Activated naive CD4-positive, alpha-beta T cell treated with anti-CD3 and anti-CD28 coated beads, Interleukin-2, amount 50 U/mL, for 72 hours (primary cell): ENCODE data around the gene TLCD2. TPM values are rescaled to one million over a fixed set of nuclear protein-coding genes. Genes with fewer than 3 reads are reported as not detected.
"Not testable (repeated sequence)": the region's sequence is repeated elsewhere in the genome, so short reads cannot be mapped to it uniquely, and the experiment has no call there.

Source experiments
- ATAC-seq, 2 donors: fragments of 150-1000 bp; cut with Tn5 transposase; 2 replicates each; pipeline ENCODE4 v1.10.0; 2021; ENCODE audit warnings: mild to moderate bottlenecking in 2 of 2, moderate library complexity in 2 of 2
- DNase-seq, 2 donors: peaks; one replicate each; pipeline ENCODE4 v3.0.0; 2021 to 2022; ENCODE audit warnings: low spot score in 2 of 2
- H3K27ac Mint-ChIP-seq, 2 donors: one replicate each; pipeline ENCODE4 v1.8.0; 2022; ENCODE audit warnings: mild to moderate bottlenecking in 2 of 2, mixed read lengths in 2 of 2
- H3K36me3 Mint-ChIP-seq, 2 donors: one replicate each; pipeline ENCODE4 v1.8.0; 2022; ENCODE audit warnings: mixed read lengths in 2 of 2
- H3K9me3 Mint-ChIP-seq, 2 donors: one replicate each; pipeline ENCODE4 v1.8.0; 2022; ENCODE audit warnings: mixed read lengths in 2 of 2
- total RNA-seq, 2 donors: library from RNA; stranded (reverse); gene quantifications; one replicate each; pipeline ENCODE4 v1.2.3, GENCODE V29; 2022

Gene TLCD2
- total RNA-seq, 2 donors from 2014 or later: 0.10 to 0.25 TPM

DNA sequence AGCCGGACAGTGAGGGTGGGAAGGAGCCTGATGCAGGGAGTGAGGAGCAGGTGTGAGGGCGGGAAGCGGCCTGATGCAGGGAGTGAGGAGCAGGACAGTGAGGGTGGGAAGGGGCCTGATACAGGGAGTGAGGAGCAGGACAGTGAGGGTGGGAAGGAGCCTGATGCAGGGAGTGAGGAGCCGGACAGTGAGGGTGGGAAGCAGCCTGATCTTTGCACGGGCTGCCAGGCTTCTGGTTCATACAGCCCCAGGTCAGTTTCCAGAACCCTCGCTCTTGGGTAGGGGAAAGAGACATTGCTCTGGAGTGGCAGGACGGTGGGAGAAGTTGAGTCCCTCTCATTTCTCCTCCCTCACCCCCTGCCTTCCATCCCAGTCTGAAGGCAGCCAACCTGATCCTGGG is 31.7 kb upstream of the TLCD2 start:
- not testable (repeated sequence) for H3K27ac Mint-ChIP-seq, H3K36me3 Mint-ChIP-seq, H3K9me3 Mint-ChIP-seq, ATAC-seq, DNase-seq

DNA sequence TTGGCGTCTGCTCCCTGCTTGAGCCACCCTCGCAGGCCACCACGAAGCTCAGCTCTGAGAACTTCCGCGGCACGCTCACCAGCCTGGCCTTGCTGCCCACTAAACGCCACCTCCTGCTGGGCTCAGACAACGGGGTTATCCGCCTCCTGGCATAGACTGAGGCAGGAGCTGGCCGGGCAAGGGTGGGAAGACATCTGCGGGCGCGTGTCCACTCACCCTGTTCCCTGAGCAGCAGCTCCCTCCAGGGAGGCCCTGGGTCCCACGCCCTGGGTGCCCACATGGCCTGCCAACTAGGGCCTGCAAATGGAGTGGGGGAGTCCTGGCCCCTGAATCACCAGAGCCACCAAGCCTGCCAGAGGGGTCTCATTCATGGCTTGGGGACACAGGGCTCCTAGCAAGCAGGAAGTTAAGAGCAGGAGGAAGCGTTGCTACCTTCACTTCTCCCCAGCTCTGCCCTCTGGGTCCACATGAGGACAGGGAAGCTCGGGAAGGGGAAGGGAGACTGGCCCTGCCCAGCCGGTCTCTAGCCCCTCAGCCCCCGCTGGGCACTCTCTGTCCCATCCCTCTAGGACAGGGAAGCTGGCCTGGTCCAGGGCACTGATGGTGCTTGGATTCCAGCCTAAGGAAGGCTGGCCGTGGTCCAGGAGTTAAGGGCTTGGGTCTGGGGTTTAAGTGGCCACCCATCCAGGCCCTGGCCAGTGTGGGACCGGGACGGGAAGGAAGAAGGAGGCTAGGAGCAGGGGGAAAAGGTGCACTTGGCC is 27.5 kb upstream of the TLCD2 start:
- Mint-ChIP-seq H3K27ac (peak overlapping the region in 1 of 2 donors; percentile 91), H3K36me3 (no peaks in the 10 kb centered on the region), H3K9me3 (no peaks in the 10 kb centered on the region)
- ATAC-seq (no peak), DNase-seq (no peak)

DNA sequence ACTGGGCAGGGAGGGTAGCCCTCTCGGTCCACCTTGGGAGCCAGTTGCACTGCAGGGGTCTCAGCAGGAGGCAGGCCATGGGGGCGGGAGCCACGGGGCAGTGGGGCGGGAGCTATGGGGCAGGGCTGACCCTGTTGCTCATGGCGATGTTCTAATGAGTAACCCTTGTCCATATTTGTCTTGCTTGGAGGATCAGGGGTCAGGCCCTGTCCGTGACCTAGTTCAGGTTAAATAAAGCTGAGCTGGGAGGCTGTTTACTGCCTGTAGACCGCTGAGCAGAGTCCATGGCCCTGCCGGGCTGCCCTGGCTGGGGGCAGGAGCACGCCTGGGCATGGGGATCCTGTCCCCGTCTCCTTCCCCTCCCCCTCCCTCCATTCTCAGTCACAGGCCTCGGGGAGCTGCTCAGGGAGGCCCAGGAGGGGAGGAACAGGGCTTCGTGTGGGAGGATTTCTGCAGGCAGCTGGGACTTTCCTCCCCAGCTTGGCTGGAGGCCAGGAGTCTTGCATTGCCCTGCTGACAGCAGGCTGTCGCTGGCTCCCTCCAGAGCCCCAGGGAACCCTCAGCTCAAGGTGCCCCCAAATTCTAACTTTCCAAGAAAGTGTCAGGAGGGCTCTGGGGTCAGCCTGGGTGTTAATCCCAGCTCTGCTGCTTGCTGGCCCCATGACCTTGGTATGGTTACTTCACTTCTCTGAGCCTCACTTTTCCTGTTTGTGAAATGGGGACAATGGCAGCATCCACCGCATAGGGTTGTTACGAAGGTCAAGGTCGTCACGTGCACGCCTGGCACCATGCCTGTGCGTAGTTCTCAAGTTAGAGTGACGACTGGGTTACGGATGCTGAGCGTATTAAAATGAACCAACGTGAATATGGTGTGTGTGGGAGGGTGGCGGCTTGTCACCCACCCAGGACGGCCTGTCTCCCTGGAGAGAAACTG is 26.4 kb upstream of the TLCD2 start:
- Mint-ChIP-seq H3K36me3 (no peaks in the 10 kb centered on the region), H3K27ac (peak overlapping the region in 1 of 2 donors; percentile 75), H3K9me3 (no peaks in the 10 kb centered on the region)
- ATAC-seq (peak; percentile 44 to 79), DNase-seq (peak in 1 of 2 donors; percentile 53)

DNA sequence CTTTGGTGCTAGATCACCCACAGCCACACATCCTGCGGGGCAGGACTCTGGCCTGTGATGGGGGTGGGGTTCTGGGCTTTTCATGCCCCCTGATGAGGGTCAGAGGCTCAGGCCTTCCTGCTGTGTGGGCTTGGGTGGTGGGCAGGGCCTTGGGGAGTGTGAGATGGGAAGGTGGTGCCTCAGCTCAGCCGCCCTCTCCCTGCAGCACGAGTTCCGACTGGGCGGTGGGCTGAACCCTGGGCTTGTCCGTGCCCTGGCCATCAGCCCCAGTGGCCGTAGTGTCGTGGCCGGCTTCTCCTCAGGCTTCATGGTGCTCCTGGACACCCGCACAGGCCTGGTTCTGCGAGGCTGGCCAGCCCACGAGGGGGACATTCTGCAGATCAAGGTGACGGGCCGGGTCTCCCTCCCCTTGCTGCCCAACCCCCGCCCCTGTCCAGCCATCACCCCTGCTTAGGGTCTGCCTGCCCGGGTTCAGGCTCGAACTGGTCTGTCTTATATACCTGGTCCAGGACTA is 25.7 kb upstream of the TLCD2 start:
- no peaks in the 10 kb centered on the region for H3K9me3 Mint-ChIP-seq
- no peak for ATAC-seq
- no peak for DNase-seq
- H3K27ac Mint-ChIP-seq: no peak overlapping the region
- H3K36me3 Mint-ChIP-seq: no peaks in the 10 kb centered on the region

DNA sequence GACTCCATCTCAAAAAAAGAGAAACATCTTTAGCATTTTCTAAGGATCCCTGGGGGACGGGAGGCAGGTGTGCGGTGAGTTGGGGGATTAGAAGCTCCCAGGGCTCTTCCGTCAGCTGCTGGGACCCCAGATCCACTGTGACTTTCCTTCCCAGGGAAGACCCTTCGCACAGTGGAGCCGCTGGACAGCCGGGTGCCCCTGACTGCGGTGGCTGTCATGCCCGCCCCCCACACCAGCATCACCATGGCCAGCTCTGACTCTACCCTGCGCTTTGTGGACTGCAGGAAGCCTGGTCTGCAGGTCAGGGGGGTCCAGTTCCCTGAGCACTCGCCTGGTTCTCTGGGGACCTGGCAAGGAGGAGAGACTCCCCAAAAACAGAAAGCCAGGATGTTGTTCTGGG is 25.2 kb upstream of the TLCD2 start:
- no peak overlapping the region for H3K27ac Mint-ChIP-seq

DNA sequence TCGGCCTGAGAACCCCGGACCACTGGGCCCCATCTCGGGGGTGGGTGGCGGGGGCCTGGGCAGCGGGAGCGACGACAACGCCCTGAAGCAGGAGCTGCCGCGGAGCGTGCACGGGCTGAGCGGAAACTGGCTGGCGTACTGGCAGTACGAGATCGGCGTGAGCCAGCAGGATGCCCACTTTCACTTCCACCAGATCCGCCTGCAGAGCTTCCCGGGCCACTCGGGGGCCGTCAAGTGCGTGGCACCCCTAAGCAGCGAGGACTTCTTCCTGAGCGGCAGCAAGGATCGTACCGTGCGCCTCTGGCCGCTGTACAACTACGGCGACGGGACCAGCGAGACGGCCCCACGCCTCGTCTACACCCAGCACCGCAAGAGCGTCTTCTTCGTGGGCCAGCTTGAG is 23.6 kb upstream of the TLCD2 start:
- H3K36me3 Mint-ChIP-seq: no peaks in the 10 kb centered on the region
- DNase-seq (no peak), ATAC-seq (no peak)
- no peaks in the 10 kb centered on the region for H3K9me3 Mint-ChIP-seq
- H3K27ac Mint-ChIP-seq: peak overlapping the region in 1 of 2 donors; percentile 38

More for the DNA sequence above, 25.2 kb upstream of the TLCD2 start:
- DNase-seq (no peak), ATAC-seq (no peak)
- Mint-ChIP-seq H3K9me3 (no peaks in the 10 kb centered on the region), H3K36me3 (no peaks in the 10 kb centered on the region)

DNA sequence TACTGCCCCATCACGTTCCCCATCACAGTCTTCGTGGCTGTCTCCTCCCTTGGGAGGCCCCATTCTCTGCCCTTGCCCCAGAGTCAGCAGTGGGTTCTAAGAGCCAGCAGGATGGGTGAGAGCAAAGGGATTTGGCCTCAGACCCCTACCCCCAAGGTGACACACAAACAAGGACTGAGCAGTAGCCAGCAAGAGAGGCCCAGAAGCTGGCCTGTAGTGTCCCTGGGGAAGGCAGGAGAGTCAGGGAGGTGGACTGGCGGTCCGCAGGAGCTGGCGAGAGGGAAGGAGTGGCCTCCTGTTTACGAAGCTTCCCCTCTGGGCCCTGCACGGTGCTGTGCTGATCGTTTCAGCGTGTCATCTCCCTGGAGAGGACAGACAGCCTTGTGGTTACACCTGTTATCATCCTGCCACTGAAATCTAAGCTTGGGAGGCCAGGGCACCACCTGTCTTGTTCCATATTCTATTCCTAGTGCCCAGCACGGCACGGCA is 22.7 kb upstream of the TLCD2 start:
- ATAC-seq (no peak), DNase-seq (no peak)
- Mint-ChIP-seq H3K36me3 (no peaks in the 10 kb centered on the region), H3K9me3 (no peaks in the 10 kb centered on the region), H3K27ac (no peak overlapping the region)

DNA sequence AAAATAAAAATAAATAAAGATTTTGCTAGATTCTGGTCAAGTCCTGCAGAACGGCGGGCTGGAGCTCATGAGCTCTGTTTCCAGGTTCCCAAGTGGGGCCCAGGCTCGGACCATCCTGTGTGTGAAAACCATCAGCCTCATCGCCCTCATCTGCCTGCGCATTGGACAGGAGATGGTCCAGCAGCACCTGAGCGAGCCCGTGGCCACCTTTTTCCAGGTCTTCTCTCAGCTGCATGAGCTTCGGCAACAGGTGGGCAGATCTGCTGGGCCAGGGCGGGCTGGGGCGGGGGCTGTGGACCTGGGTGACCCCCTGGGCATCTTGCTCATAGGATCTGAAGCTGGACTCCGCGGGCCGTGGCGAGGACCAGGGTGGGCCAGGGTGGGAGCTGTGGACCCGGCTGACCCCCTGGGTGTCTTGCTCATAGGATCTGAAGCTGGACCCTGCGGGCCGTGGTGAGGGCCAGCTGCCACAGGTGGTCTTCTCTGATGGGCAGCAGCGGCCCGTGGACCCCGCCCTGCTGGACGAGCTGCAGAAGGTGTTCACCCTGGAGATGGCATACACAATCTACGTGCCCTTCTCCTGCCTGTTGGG is 22.2 kb upstream of the TLCD2 start:
- DNase-seq: no peak
- H3K36me3 Mint-ChIP-seq: no peaks in the 10 kb centered on the region
- ATAC-seq: no peak
- no peaks in the 10 kb centered on the region for H3K9me3 Mint-ChIP-seq
- H3K27ac Mint-ChIP-seq: no peak overlapping the region

DNA sequence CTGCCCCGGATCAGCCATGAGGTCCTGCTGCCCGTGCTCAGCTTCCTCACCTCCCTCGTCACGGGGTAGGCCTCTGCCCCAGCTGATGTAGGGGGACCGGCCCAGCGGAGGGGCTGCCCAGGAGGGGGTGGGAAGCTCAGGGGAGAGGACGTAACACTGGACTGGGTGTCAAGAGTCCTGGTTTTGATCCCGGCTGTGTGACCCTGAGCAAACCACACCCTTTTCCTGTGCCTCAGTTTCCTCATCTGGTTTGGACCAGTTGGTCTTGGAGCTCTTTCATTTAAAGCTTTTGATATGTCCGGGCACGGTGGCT is 21.0 kb upstream of the TLCD2 start:
- no peak for ATAC-seq
- no peak for DNase-seq
- Mint-ChIP-seq H3K36me3 (no peaks in the 10 kb centered on the region), H3K27ac (no peak overlapping the region), H3K9me3 (no peaks in the 10 kb centered on the region)

DNA sequence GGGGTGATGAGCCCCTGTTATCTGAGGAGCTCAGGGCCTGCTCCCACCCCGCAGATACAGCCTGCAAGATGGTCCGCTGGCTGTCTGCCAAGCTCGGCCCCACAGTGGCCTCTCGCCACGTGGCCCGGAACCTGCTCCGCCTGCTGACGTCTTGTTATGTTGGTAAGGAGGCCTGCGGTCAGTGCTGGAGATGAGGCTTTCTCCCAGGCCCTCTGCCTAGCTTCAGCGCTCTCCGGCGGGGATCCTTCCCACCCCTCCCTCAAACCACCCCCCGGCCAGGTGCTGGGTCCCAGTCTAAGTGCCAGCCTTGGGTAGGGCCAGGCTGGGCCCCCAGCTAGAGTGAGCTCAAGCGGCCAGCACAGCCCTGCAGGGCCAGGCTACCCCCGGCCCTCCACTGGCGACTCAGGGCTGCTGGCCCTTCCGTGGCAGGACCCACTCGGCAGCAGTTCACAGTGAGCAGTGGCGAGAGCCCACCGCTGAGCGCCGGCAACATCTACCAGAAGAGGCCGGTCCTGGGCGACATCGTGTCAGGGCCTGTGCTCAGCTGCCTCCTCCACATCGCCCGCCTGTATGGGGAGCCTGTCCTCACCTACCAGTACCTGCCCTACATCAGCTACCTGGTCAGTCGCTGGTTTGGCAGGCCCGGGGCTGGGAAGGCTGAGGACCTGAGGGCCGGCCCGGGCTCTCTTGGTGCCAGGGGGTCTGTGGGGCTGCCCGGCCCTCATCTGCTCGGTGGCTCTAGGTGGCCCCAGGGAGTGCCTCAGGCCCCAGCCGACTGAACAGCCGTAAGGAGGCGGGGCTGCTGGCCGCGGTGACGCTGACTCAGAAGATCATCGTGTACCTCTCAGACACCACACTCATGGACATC is 20.4 kb upstream of the TLCD2 start:
- no peak for DNase-seq
- peak in 1 of 2 donors; percentile 16 for ATAC-seq
- Mint-ChIP-seq H3K9me3 (no peaks in the 10 kb centered on the region), H3K27ac (no peak overlapping the region), H3K36me3 (no peaks in the 10 kb centered on the region)

DNA sequence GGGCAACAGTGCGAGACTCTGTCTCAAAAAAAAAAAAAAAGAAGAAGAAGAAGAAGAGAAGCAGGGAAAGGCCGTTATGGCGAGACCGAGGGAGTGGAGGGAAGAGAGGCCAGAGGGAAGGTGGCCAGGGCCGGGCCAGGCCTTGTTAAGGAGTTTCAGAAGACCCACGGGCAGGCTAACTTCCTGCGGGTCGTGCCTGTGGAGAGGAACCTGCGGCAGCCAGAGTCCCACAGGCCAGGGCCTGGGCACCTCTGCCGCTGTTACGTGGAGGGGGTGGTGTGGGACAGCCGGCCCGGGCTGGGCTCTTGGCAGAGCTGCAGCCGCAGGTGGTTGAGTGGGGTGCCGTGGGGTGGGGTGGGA is 19.8 kb upstream of the TLCD2 start:
- DNase-seq (no peak), ATAC-seq (no peak)
- Mint-ChIP-seq H3K27ac (no peak overlapping the region), H3K9me3 (no peaks in the 10 kb centered on the region), H3K36me3 (no peaks in the 10 kb centered on the region)

DNA sequence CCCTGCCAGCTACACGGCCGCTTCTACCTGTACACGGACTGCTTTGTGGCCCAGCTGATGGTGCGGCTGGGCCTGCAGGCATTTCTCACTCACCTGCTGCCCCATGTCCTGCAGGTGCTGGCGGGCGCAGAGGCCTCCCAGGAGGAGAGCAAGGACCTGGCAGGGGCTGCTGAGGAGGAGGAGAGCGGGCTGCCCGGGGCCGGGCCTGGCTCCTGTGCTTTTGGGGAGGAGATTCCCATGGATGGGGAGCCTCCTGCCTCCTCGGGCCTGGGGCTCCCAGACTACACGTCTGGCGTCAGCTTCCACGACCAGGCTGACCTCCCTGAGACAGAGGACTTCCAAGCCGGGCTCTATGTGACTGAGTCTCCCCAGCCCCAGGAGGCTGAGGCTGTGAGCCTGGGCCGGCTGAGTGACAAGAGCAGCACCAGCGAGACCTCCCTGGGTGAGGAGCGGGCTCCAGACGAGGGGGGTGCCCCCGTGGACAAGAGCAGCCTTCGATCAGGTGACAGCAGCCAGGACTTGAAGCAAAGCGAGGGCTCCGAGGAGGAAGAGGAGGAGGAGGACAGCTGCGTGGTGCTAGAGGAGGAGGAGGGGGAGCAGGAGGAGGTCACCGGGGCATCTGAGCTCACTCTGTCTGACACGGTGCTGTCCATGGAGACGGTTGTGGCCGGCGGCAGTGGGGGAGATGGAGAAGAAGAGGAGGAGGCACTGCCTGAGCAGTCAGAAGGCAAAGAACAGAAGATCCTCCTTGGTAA is 17.9 kb upstream of the TLCD2 start:
- no peak for ATAC-seq
- H3K9me3 Mint-ChIP-seq: no peaks in the 10 kb centered on the region
- DNase-seq: no peak
- no peaks in the 10 kb centered on the region for H3K36me3 Mint-ChIP-seq
- H3K27ac Mint-ChIP-seq: peak overlapping the region in 1 of 2 donors; percentile 28

DNA sequence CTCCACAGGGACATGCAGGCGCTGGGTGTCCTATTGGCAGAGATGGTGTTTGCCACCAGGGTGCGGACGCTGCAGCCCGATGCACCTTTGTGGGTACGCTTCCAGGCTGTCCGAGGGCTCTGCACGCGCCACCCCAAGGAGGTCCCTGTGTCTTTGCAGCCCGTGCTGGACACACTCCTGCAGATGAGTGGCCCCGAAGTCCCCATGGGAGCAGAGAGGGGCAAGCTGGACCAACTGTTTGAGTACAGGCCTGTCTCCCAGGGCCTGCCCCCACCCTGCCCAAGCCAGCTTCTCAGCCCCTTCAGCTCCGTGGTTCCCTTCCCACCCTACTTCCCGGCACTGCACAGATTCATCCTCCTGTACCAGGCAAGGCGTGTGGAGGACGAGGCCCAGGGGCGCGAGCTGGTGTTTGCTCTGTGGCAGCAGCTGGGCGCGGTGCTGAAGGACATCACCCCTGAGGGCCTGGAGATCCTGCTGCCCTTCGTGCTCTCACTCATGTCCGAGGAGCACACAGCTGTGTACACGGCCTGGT is 17.1 kb upstream of the TLCD2 start:
- Mint-ChIP-seq H3K9me3 (no peaks in the 10 kb centered on the region), H3K27ac (no peak overlapping the region), H3K36me3 (no peaks in the 10 kb centered on the region)
- DNase-seq: no peak
- no peak for ATAC-seq

DNA sequence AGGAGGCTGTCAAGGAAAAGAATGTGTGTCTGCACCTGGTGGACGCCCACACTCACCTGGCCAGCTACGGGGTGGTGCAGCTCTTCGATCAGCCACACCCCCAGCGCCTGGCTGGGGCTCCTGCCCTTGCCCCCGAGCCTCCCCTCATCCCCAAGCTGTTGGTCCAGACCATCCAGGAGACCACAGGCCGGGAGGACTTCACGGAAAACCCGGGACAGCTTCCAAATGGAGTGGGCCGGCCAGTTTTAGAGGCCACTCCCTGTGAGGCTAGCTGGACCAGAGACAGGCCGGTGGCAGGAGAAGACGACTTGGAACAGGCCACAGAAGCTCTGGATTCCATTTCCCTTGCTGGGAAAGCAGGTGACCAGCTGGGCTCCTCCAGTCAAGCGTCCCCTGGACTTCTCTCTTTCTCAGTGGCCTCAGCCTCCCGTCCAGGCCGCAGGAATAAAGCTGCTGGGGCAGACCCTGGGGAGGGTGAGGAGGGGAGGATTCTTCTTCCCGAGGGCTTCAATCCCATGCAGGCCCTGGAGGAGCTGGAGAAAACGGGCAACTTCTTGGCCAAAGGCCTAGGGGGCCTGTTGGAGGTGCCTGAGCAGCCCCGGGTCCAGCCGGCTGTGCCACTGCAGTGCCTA is 16.6 kb upstream of the TLCD2 start:
- Mint-ChIP-seq H3K36me3 (no peaks in the 10 kb centered on the region), H3K9me3 (no peaks in the 10 kb centered on the region), H3K27ac (no peak overlapping the region)

More for the DNA sequence above, 16.6 kb upstream of the TLCD2 start:
- ATAC-seq: no peak
- DNase-seq: no peak
